PC-3 (cell line): ENCODE data around the gene RALGAPA1.

Experiments
- EZH2 ChIP-seq: fragments of 300-600 bp; sonication (generic); IDR thresholded peaks from one replicate; pipeline ENCODE4 v1.6.1; 2017; ENCODE audit warnings: antibody characterized with exemption, mild to moderate bottlenecking, low read length; ENCODE audit not compliant: unreplicated experiment
- EZH2phosphoT487 ChIP-seq: fragments of 300-600 bp; sonication (generic); IDR thresholded peaks from 2 replicates; pipeline ENCODE4 v1.6.1; 2018; ENCODE audit warnings: mild to moderate bottlenecking, antibody characterized with exemption, low read length, borderline replicate concordance
- TF ChIP-seq, protein P1 (sequence below): fragments of 300-600 bp; sonication (generic); conservative IDR thresholded peaks from 2 replicates; pipeline ENCODE4 v1.5.1; 2017; ENCODE audit warnings: antibody characterized with exemption, low read depth, mild to moderate bottlenecking, low read length

- TF ChIP-seq, protein P1, sequence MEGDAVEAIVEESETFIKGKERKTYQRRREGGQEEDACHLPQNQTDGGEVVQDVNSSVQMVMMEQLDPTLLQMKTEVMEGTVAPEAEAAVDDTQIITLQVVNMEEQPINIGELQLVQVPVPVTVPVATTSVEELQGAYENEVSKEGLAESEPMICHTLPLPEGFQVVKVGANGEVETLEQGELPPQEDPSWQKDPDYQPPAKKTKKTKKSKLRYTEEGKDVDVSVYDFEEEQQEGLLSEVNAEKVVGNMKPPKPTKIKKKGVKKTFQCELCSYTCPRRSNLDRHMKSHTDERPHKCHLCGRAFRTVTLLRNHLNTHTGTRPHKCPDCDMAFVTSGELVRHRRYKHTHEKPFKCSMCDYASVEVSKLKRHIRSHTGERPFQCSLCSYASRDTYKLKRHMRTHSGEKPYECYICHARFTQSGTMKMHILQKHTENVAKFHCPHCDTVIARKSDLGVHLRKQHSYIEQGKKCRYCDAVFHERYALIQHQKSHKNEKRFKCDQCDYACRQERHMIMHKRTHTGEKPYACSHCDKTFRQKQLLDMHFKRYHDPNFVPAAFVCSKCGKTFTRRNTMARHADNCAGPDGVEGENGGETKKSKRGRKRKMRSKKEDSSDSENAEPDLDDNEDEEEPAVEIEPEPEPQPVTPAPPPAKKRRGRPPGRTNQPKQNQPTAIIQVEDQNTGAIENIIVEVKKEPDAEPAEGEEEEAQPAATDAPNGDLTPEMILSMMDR: no peak
- TF ChIP-seq EZH2 (no peak), EZH2phosphoT487 (no peak)
Observed at GRCh38 chr14:35853225-35853624, 44.1 kb upstream of the RALGAPA1 start.
